Measurements from ENCODE around the gene HPS3.
A peak's percentile ranks its signal among the peaks of the same experiment; 100 is the strongest.

Gene HPS3

DNA sequence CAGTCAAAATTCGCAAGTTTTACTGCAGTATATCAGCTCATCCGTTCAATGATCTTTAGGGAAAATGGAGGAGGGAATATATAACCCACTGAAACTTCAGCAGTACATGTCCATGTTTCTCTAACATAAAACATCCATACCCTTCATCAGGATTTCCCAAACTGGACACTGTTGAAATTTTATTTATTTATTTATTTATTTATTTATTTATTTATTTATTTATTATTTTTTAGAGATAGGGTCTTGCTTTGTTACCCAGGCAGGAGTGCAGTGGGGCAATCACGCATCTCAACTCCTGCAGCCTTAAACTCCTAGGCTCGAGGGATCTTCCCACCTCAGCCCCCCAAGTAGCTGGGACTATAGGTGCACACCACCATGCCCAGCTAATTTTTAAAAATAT is 28.3 kb upstream of the HPS3 start:
- Histone ChIP-seq H2AFZ (ENCODE audit: low read depth, low read length) (no peak overlapping the region), H3K4me3 (ENCODE audit: low read length) (no peak overlapping the region)

DNA sequence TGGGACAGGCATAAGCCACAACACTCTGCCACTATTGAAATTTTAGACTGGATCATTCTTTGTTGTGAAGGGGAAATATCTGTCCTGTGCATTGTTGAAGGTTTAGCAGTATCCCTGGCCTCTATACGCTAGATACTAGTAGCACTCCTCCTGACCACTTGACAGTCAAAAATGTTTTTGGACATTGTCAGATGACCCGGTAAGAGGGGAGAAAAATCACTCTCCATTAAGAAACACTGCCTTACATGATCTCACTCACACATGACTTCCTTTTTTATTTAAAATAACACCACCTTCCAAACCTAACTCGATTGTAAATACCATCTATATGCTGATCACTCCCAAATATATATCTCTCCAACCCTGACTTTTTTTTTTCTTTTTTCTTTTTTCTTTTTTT is 27.8 kb upstream of the HPS3 start:
- Histone ChIP-seq H3K4me3 (ENCODE audit: low read length) (no peak overlapping the region), H3K27me3 (ENCODE audit: insufficient read depth, low read length) (no peaks in the 10 kb centered on the region), H3K36me3 (ENCODE audit: insufficient read depth, low read length) (no peaks in the 10 kb centered on the region), H3K9me3 (ENCODE audit: low read length) (no peaks in the 10 kb centered on the region), H3K4me1 (ENCODE audit: insufficient read depth, low read length) (no peaks in the 10 kb centered on the region), H2AFZ (ENCODE audit: low read depth, low read length) (no peak overlapping the region)

More for the DNA sequence above, 28.3 kb upstream of the HPS3 start:
- Histone ChIP-seq H3K9me3 (ENCODE audit: low read length) (no peaks in the 10 kb centered on the region), H3K4me1 (ENCODE audit: insufficient read depth, low read length) (no peaks in the 10 kb centered on the region), H3K27me3 (ENCODE audit: insufficient read depth, low read length) (no peaks in the 10 kb centered on the region), H3K36me3 (ENCODE audit: insufficient read depth, low read length) (no peaks in the 10 kb centered on the region)

DNA sequence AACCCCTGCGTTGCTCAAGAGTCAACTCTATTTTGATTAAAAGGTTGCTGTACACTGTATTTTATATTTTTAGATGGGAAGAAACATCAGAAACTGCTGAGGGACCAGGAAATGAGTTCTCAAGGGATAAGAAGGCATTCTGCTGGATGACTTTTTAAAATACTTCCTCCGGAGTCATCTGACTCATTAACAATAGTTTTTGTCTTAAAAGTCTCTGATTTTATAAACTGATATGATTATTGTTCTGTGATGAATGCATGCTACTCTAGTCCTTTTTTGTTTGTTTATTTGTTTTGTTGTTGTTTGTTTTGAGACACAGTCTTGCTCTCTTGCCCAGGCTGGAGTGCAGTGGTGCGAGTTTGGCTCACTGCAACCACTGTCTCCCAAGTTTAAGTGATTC is 25.0 kb upstream of the HPS3 start:
- Histone ChIP-seq H3K4me3 (ENCODE audit: low read length) (no peak overlapping the region), H2AFZ (ENCODE audit: low read depth, low read length) (no peak overlapping the region), H3K36me3 (ENCODE audit: insufficient read depth, low read length) (no peaks in the 10 kb centered on the region), H3K4me1 (ENCODE audit: insufficient read depth, low read length) (no peaks in the 10 kb centered on the region), H3K27me3 (ENCODE audit: insufficient read depth, low read length) (no peaks in the 10 kb centered on the region), H3K9me3 (ENCODE audit: low read length) (no peaks in the 10 kb centered on the region)

DNA sequence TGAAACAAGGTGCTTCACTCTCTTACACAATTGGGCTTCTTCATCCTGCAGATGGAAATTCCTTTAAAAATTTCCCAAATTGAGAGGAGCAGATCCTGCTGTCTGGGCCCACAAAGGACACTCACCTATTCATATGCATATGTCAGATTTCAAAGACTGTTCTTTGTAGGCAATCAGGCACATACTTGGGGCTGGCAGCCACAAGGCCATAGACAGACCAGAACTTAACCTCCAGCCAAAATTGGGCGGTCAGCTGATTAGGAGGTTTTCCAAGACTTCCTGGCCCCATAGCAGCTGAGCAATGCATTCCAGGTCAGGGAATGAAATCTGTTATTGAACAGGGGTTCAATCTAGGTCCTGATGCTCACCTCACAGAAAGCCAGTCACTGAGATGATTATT is 15.0 kb upstream of the HPS3 start:
- H3K36me3 ChIP-seq (ENCODE audit: insufficient read depth, low read length), result no peaks in the 10 kb centered on the region
- no peaks in the 10 kb centered on the region for H3K9me3 ChIP-seq (ENCODE audit: low read length)
- H3K4me1 ChIP-seq (ENCODE audit: insufficient read depth, low read length), result peaks cover 9% of the 10 kb centered on the region
- H3K27me3 ChIP-seq (ENCODE audit: insufficient read depth, low read length), result no peaks in the 10 kb centered on the region
- H2AFZ ChIP-seq (ENCODE audit: low read depth, low read length), result no peak overlapping the region
- H3K4me3 ChIP-seq (ENCODE audit: low read length), result no peak overlapping the region

DNA sequence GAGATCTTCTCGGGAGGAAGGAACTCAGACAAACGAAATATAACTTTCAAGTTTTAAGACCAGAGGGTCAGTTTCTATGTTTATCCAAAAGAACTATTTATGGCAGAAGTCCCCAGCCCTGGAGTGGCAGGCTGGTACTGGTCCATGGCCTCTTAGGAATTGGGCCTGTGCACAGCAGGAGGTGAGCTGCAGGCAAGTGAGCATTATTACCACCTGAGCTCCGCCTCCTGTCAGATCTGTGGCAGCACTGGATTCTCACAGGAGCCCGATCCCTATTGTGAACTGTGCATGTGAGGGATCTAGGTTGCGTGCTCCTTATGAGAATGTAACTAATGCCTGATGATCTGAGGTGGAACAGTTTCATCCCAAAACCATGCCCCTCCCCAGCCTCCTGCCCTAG is 14.3 kb upstream of the HPS3 start:
- H3K9me3 ChIP-seq (ENCODE audit: low read length), result no peaks in the 10 kb centered on the region
- H3K4me1 ChIP-seq (ENCODE audit: insufficient read depth, low read length), result peaks cover 9% of the 10 kb centered on the region
- no peaks in the 10 kb centered on the region for H3K27me3 ChIP-seq (ENCODE audit: insufficient read depth, low read length)
- H3K4me3 ChIP-seq (ENCODE audit: low read length), result no peak overlapping the region
- H3K36me3 ChIP-seq (ENCODE audit: insufficient read depth, low read length), result no peaks in the 10 kb centered on the region
- no peak overlapping the region for H2AFZ ChIP-seq (ENCODE audit: low read depth, low read length)

DNA sequence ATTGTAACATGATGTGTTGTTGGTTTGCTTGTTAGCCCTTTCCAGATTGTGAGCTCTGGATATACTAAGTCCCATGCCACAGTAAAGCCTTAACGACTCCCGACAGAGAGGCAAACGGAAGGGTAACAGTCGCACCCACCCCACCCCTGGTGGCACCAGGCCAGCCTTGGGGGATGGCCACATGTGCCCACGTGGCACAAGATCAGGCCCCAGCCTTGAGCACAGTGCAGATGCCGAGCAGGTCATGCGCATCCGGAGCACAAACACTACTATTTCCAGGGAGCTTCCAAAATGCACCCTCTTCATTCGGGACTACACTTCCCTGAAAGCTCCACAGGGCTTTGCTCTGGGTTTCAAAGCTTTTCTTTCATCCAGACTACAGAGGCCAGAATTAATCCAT is 10.7 kb upstream of the HPS3 start:
- Histone ChIP-seq H3K27me3 (ENCODE audit: insufficient read depth, low read length) (no peaks in the 10 kb centered on the region), H3K4me1 (ENCODE audit: insufficient read depth, low read length) (peaks cover 9% of the 10 kb centered on the region), H3K4me3 (ENCODE audit: low read length) (no peak overlapping the region), H3K36me3 (ENCODE audit: insufficient read depth, low read length) (no peaks in the 10 kb centered on the region), H3K9me3 (ENCODE audit: low read length) (no peaks in the 10 kb centered on the region), H2AFZ (ENCODE audit: low read depth, low read length) (no peak overlapping the region)

DNA sequence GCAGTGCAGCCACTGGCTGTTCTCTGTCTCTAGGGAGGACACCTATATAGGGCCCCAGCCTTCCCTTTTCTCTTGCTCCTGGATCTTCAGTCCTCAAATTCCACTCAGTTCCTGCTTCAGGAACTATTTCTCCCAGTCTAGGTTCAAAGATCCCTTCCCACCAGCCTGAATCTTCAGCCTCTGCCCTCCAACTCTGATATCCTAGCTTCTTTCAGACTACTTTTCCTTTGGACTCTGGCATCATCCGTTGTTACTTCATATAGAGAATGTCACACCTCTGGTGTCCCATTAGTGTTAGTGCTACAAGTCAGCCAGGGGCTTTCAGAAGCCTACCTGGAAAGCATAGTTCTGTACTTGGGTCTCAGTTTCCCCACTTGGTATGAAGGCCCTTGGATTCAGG is 10.0 kb upstream of the HPS3 start:
- H3K36me3 ChIP-seq (ENCODE audit: insufficient read depth, low read length), result no peaks in the 10 kb centered on the region

DNA sequence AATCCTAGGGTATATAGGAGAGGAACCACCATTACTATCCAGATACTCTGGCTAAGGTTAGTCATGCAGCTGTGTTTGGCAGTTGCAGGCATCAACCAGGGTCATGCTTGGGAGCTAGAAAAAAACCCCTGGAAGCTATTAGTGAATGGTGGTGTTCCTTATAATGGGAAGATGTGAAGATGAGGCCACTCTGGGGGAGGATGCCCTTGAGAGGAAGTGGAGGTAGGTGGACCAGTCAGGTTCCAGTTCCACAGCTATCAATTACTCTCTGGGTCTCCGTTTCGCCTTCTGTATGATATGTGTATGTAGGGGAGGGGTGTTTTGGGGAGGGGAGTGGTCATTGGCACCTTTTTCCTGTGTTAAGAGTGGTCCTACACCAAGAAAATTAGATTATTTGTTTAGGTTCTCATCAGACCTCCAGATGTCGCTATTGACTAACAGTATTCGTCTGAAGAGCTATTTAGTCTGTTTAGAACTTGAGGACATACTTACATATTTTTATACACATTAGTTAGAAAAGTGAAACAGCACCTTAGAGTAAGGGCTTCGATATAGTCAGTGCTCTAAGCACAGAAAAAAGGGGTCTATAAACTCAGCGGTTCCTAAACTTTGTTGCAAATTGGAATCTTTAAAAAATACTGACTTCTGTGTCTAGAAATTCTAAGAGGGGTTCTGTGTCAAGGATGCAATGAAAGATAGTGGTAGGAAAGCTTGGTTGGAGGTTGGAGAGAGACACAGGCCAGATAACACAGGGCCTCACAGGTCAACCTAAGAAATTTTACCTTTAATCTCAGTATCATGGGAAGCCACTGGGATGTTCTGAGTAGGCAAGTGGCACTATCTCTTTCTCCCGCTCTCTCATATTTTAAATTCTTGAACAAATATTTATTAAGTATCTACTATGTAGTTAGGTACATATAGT is 9.1 kb upstream of the HPS3 start:
- H3K4me1 ChIP-seq (ENCODE audit: insufficient read depth, low read length), result no peaks in the 10 kb centered on the region
- H3K4me3 ChIP-seq (ENCODE audit: low read length), result no peak overlapping the region
- H3K36me3 ChIP-seq (ENCODE audit: insufficient read depth, low read length), result no peaks in the 10 kb centered on the region
- peaks cover under 1% of the 10 kb centered on the region for H3K9me3 ChIP-seq (ENCODE audit: low read length)
- no peak overlapping the region for H2AFZ ChIP-seq (ENCODE audit: low read depth, low read length)
- H3K27me3 ChIP-seq (ENCODE audit: insufficient read depth, low read length), result no peaks in the 10 kb centered on the region

More for the DNA sequence above, 10.0 kb upstream of the HPS3 start:
- Histone ChIP-seq H3K4me3 (ENCODE audit: low read length) (no peak overlapping the region), H3K4me1 (ENCODE audit: insufficient read depth, low read length) (peaks cover 3% of the 10 kb centered on the region), H3K9me3 (ENCODE audit: low read length) (no peaks in the 10 kb centered on the region), H3K27me3 (ENCODE audit: insufficient read depth, low read length) (no peaks in the 10 kb centered on the region), H2AFZ (ENCODE audit: low read depth, low read length) (no peak overlapping the region)

DNA sequence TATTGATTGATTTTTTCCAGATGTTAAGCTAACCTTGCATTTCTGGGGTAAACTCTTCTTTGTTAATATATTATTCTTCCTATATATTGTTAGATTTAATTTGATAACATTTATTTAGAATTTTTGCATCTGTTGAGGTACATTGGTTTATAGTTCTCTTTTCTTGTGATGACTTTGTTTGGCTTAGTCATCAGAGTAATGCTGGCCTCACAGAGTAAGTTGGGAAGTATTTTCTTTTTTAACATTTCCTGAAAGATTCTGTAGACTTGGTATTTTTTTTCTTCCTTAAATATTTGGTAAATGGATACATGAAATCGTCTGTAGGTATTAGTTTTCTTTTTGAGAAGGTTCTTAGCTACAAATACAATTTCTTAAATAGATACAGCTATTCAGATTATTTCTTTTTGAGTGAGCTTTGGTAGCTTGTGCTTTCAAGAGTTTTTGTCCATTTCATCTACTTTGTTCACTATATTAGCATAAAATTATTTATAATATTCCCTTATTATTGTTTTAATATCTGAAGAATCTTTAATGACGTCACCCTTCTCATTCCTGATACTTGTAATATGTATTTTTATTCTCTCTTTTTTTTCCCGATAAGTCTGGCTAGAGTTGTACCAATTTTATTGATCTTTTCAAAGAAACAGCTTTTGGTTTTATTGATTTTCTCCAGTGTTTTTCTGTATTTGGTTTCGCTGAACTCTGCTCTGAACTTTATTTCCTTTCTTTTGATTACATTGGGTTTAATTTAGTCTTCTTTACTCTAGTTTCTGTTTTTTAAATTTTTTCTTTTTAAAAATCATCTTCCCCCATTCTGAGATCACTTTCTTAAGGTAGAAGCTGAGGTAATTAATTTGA is 6.5 kb upstream of the HPS3 start:
- H3K27me3 ChIP-seq (ENCODE audit: insufficient read depth, low read length), result no peaks in the 10 kb centered on the region
- H3K4me1 ChIP-seq (ENCODE audit: insufficient read depth, low read length), result no peaks in the 10 kb centered on the region
- H3K4me3 ChIP-seq (ENCODE audit: low read length), result no peak overlapping the region
- H3K36me3 ChIP-seq (ENCODE audit: insufficient read depth, low read length), result no peaks in the 10 kb centered on the region
- H3K9me3 ChIP-seq (ENCODE audit: low read length), result peaks cover 2% of the 10 kb centered on the region
- no peak overlapping the region for H2AFZ ChIP-seq (ENCODE audit: low read depth, low read length)

DNA sequence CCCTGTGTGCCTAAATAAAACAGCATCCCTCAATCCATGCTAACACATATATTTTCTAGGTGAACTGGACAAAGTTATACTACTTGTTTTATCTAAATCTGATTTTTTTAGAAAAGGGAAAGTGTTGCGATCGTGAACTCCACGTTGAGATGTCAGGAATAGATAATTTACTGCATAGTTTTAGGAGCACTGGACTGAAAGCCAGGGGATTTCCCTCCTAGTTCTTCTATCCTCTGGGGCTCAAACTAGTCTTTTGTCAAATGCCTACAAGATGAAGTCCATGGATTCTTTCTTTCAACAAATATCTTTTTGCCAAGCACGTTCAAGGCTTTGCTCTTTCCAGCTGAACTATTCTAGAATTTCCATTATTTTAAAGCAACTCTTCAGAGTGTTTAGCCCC is 617 bp upstream of the HPS3 start:
- H3K27me3 ChIP-seq (ENCODE audit: insufficient read depth, low read length), result no peaks in the 10 kb centered on the region
- H3K4me3 ChIP-seq (ENCODE audit: low read length), result peak overlapping the region; percentile 72
- H2AFZ ChIP-seq (ENCODE audit: low read depth, low read length), result peak overlapping the region; percentile 92
- no peaks in the 10 kb centered on the region for H3K36me3 ChIP-seq (ENCODE audit: insufficient read depth, low read length)
- peaks cover 22% of the 10 kb centered on the region for H3K4me1 ChIP-seq (ENCODE audit: insufficient read depth, low read length)
- peaks cover 2% of the 10 kb centered on the region for H3K9me3 ChIP-seq (ENCODE audit: low read length)

DNA sequence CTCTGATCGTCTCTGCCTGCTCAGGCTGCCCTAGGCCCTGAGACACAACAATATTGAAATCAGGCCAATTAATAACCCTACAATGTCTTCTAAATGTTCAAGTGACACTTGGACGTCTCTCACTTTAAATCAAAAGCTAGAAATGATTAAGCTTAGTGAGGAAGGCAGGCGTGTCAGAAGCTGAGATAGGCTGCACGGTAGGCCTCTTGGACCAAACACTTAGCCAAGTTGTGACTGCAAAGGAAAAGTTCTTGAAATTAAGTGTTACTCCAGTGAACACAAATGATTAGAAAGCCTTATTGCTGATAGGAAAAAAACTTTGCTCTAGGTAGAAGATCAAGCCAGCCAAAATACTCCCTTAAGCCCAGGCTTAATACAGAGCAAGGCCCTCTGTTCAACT is 2.2 kb downstream of the HPS3 start:
- H3K9me3 ChIP-seq (ENCODE audit: low read length), result no peaks in the 10 kb centered on the region
- peaks cover 22% of the 10 kb centered on the region for H3K4me1 ChIP-seq (ENCODE audit: insufficient read depth, low read length)
- H3K4me3 ChIP-seq (ENCODE audit: low read length), result no peak overlapping the region
- H2AFZ ChIP-seq (ENCODE audit: low read depth, low read length), result no peak overlapping the region
- H3K27me3 ChIP-seq (ENCODE audit: insufficient read depth, low read length), result no peaks in the 10 kb centered on the region
- H3K36me3 ChIP-seq (ENCODE audit: insufficient read depth, low read length), result no peaks in the 10 kb centered on the region

DNA sequence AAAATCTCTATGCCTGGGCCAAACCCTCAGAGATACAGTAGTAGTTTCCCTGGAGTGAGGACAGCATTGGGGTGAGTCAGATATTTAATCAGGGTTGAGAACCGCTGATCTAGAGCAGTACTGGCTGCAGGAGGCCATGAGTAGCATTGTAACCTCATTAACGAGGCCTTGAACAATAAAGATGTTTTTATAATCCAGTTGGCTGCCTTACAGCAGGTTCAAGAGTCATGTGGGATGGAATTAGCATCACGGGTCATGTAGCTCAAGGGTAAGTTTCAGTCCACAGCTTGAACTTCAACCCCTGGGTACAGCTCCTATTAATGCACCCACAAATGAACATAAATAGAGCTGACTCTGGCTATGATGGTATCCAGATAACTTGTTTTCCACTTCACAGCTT is 5.1 kb downstream of the HPS3 start:
- Histone ChIP-seq H3K27me3 (ENCODE audit: insufficient read depth, low read length) (no peaks in the 10 kb centered on the region), H3K4me3 (ENCODE audit: low read length) (no peak overlapping the region), H2AFZ (ENCODE audit: low read depth, low read length) (no peak overlapping the region), H3K9me3 (ENCODE audit: low read length) (no peaks in the 10 kb centered on the region), H3K36me3 (ENCODE audit: insufficient read depth, low read length) (no peaks in the 10 kb centered on the region), H3K4me1 (ENCODE audit: insufficient read depth, low read length) (peaks cover 17% of the 10 kb centered on the region)

DNA sequence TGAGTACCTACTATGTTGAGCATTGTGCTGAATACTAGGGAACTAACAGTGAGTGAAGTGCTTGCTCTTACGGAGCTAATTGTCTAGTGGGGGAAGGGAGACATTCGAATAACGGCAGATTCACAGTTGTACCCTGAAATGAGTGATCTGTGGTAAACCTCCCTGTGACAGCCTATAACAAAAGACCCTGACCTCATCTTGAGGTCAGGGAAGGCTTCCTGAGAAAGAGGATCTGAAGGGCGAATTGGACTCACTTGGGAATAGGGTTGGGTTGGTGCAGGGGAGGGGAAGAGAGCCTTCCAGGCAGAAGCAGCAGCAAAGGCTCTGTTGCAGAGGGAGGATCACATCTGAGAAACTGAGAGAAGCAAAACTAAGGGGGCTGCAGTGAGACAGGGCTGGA is 13.2 kb downstream of the HPS3 start:
- H3K4me1 ChIP-seq (ENCODE audit: insufficient read depth, low read length), result no peaks in the 10 kb centered on the region
- H2AFZ ChIP-seq (ENCODE audit: low read depth, low read length), result no peak overlapping the region
- peaks cover 32% of the 10 kb centered on the region for H3K36me3 ChIP-seq (ENCODE audit: insufficient read depth, low read length)

More for the DNA sequence above, 13.2 kb downstream of the HPS3 start:
- H3K4me3 ChIP-seq (ENCODE audit: low read length), result no peak overlapping the region
- no peaks in the 10 kb centered on the region for H3K9me3 ChIP-seq (ENCODE audit: low read length)
- no peaks in the 10 kb centered on the region for H3K27me3 ChIP-seq (ENCODE audit: insufficient read depth, low read length)
